Fibroblast of skin of abdomen (primary cell): ENCODE data around the gene C6orf120.
A peak's percentile ranks its signal among the peaks of the same experiment; 100 is the strongest.

Experiments used
- DNase-seq: peaks from one replicate; pipeline ENCODE4 v3.0.0-alpha.2; 2013

The C6orf120 gene

DNA sequence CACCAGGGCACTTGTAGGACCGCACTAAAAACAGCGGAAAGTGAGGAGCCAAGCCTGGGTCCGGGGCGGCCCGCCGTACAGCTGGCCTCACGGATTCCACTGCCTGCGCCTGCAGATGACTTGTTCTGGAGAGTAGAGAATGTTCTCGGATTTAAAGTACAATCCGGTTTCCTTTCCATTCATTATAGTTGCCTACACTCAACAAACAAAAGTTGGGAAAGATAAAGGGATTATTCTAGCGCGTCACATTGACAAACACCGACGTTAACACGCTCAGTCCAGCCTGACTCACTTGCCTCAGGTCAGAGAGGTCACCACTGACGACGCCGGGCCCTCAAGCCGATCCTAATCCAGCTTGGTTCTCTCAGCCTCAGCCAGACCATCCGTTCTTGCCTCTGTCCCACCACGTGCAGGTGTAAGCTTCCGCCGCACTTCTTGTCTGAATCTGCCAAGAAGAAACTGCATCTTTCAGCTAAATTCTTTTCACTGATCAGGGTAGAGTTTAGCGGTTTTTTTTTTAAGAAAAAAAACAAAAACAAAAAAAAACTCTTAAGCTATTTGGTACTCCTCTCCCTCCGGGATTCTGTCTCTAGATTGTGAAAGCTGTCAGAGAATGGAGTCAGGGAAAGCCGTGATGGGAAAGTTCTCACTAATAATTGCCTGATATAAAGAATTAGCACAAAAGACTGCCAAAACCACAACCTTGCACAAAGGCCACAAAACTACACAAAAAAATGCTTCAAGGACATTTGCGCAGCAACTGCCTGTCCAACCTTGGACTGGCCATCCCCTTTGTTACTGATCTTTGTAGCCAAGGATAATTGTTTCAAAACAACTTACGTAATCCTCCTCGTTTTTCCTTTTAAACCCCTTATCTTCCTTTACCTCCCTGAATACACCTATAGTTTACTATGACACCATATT lies 23.5 kb downstream of the C6orf120 start:
- DNase-seq: peak; percentile 22

DNA sequence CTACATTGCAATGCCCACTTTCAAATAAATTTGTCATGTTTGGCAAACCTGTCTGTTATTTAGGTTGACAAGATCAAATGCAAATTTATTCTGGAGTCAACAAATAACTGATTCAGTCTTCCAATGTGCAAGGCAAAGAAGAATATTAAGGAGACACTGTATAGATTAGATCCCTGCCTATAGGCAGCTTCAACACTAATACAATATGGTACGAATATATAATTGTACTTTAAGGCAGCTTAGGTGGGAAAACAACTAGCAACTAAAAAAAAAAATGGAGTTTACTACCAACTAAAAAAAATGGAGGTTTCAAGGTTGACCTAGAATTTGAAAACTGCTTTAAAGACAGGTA lies 24.1 kb downstream of the C6orf120 start:
- no peak for DNase-seq

DNA sequence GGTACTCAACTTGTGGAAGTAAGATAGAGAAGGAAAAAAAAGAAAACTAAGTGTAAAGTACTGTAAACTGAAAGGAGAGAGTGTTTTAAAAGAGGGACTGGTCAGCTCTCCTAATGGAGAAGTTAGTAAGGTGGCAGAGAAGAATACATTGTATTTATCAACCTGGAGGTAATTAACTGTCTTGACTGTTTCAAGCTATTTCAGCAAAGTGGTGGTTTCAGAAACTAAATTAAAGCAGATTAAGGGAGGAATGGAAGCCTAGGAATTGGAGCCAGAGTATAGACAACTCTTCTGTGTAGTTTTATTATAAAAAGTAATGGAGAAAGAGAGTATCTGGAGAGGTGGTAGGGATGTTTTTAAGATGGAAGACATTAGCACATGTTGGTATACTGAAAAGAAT lies 25.0 kb downstream of the C6orf120 start:
- no peak for DNase-seq

DNA sequence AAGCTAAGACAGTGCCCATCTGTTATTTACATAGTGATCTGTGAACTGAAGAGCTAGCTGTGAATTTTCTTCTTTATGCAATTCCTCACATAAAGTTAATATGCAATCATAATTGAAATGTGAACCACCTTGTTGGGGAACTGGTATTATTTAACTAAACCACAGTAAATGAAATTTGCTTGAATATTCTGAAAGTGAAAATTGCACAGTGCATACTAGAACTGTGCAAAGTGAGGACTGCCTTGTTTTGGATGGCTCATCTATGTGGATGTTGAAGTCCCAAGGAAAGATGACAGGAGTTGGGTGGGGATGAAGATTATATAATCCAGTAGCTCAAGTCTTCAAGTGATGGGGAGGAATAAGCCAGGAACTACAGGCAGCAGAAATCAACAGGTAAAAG lies 28.0 kb downstream of the C6orf120 start:
- no peak for DNase-seq

DNA sequence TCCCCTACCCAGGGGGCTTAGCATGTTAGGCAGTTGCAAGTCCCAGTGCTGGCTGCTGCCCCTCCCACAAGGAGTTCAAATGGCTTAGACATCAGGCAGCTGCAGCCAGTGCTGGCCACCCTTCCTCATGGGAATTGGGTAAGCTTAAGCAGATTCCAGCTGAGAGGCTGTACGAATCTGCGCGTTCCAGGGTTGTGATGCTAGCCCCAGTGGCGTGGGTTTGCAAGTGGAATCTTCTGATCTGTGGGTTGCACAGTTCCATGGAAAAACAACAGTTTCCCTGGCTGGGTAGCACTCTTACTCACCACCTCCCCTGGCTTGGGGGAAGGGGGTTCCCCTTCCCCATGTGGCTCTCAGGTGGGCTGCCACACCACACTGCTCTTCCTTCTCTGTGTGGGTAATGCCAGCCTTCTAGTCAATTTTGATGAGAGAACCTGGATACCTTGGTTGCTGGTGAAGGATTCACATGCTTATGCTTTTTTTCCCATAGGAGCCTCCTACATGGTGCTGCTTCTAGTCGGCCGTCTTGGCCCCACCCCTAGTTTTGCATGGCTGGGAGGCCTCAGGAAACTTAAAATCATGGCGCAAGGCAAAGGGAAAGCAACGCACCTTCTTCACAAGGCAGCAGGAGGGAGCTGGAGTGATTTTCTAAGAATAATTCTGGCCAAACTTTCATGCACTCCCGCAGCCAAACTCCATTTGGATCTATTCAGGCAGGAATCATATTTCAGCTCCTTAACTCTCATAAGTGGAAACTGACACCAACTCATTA lies 36.5 kb downstream of the C6orf120 start:
- DNase-seq: peak; percentile 1

DNA sequence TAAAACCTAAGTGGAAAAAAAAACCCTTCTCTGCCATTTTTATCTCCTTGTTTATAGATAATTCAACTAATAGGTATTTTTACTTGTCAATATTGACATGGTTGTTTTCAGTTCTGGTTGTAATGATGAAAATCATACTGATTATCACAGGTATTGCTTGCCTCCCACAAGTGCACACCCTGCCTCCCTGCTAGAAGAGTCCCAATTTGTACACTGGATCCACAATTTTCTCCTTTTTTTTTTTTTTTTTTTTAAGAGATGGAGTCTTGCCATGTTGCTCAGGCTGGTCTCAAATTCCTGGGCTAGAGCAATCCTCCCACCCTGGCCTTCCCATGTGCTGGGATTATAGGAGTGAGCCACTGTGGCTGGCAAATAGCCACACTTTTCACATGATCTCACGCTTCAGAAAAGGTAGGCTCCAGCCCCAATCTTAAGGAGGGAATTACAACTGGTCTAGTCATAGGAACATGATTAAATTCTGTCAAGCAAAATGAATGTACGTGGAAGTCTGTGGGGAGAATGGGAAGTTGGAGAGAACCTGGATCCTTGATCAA lies 37.1 kb downstream of the C6orf120 start:
- DNase-seq: peak; percentile 3

DNA sequence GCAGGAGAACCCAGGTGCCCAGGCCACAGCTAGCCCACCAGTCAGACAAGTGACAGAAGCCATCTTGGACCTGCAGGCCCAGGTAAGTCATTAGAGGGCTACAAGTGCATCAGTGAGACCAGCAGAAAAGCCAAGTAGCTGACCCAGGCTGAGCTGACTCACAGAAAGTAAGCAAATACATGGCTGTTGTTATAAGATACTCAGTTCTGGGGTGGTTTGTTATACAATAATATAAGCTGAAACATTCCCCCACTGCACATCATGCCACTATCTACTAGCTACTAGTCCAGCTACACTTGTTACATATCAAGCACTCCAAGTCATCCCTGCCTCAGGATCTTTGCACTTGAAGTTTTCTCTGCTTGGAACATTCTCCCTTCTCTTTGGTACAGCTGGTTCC lies 39.4 kb downstream of the C6orf120 start:
- DNase-seq: no peak

DNA sequence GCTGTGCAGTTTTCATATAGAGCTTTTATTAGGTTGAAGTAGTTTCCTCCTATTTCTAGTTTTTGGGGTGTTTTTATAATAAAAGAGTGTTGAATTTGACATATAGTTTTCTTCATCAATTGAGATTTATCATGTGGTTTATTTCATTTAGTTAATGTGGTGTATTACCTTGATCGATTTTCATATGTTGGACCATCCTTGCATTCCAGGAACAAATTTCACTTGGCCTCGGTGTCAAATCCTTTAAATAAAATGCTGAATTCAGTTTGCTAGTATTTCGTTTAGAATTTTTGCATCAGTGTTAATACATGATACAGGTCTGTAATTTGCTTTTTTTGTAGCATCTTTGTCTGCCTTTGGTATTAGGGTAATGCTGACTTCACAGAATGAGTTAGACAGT lies 43.5 kb downstream of the C6orf120 start:
- DNase-seq: no peak

DNA sequence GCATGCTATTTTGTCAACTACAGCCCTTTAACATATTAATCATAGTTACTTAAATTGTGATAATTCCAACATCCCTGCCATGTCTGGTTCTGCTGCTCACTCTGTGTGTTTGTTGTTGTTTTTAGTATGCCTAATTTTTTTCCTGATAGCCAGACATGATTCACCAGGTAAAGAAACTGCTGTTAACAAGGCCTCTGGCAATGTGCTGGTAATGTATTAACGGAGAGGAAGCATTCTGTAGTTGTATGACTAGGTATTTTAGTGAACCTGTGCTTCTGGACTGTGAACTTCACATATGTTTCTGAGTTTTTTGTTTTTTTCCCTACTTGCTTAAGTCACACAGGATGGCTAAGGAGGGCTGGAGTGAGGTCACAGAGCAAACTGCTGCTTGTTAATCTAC lies 44.6 kb downstream of the C6orf120 start:
- no peak for DNase-seq

DNA sequence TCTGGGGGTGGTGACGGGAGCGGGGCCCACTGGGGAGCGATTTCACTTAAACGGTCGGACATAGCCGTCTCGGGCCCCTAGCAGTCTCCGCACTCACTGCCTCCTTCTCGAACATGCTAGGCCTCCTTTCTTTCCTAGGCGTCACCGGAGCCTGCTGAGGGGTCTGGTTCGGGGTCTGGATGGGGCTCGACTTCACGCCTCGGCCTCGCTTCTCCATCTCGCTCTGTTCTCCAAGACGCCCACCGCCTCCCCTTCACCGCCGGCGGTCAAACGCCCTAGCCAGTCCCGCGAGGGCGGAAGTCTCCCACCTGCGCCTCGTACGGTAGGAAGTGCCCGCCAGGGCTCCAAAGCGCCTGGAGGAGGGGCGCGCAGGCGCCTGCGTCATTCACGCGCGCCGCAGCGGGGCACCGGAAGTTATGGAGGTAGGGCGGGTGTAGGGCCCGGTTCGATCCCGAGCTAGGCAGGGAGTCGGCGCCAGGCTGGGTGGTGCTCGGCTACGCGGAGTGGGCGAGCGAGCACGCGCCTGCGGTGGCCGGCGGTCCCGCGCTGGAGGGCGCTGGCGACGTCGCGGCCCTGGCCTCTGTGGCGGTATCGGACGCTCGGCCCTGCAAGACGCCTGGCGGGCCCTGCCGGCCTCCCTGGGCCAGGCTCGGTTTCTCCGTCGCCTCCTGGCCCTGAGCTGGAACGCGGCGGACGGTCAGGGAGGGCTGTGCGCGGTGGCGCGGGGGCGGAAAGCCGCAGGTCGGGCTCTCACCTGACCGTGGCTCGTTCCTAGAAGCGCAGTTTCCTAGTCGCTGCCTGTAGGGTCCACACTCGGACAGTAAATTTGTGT lies 49.5 kb downstream of the C6orf120 start, which contains the start of the genes DYNLT2 and ERMARD:
Gene DYNLT2, minus strand, starts transcription at position 331 of the 832 bp plus-strand sequence. Its CDS starts 114 bp downstream, at position 217.
Gene ERMARD, plus strand, starts transcription at position 381 of the 832 bp plus-strand sequence. Its CDS starts 36 bp downstream, at position 417.
- peak; percentile 93 for DNase-seq

DNA sequence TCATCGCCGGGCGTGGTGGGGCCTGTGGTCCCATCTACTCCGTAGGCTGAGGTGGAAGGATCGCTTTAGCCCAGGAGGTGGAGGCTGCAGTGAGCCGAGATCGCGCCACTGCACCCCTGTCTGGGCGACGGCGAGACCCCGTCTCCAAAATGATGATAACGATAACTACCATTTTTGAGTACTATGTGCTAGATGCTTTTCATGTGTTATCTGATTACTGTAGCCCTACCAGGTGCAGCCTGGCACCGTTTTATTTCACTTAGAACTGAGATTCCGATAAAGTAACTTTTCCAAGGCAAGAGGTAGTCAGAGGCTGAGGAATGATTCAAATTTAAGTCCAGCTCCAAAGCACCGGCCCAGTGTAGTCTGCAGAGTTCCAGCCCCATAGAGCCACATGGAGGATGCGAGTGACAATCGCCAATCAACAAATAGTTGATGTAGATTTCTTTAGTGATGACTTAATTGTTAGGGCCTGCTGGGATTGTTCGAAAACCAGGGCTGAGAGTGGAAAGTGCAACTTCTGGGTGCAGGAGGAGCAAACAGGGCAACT lies 50.2 kb downstream of the C6orf120 start:
- DNase-seq: no peak
